Panc1 (cell line): ENCODE results near the gene COPS2. TPM values are rescaled to one million over a fixed set of nuclear protein-coding genes. Genes with fewer than 3 reads are reported as not detected.

ENCODE experiments used
- ATAC-seq: fragments of 200-7000 bp; cut with Tn5 transposase; 2 replicates; pipeline ENCODE4 v1.9.1; 2020; ENCODE audit warnings: mild to moderate bottlenecking, moderate library complexity
- BruUV-seq: library from RNA; stranded (reverse); fragments of 400-500 nt; replicated peaks from 2 replicates; lab custom pipeline; 2021; lab: Mats Ljungman, UMichigan
- CTCF ChIA-PET: fragments of 300-600 bp; sonication (Branson Sonifier 250); formaldehyde crosslinking; loops from one replicate; lab custom pipeline; 2022; ENCODE audit warnings: antibody characterized with exemption; lab: Charles Lee
- POLR2A ChIA-PET: fragments of 300-600 bp; sonication (Branson Sonifier 250); formaldehyde crosslinking; loops from one replicate; lab custom pipeline; 2022; ENCODE audit warnings: antibody characterized with exemption; lab: Charles Lee
- DNase-seq: peaks from one replicate; pipeline ENCODE4 v3.0.0-alpha.2; 2010; ENCODE audit warnings: low read depth, low spot score
- H3K27ac ChIP-seq: 2 replicates; pipeline ENCODE4 v1.5.1; 2011; ENCODE audit warnings: mild to moderate bottlenecking, low read length, inconsistent platforms
- H3K27me3 ChIP-seq: fragments of 200-500 bp; sonication (Bioruptor generic); 2 replicates; pipeline ENCODE4 v1.6.0; 2014; ENCODE audit warnings: low read length, inconsistent platforms; ENCODE audit not compliant: control insufficient read depth, insufficient read depth
- H3K36me3 ChIP-seq: fragments of 200-500 bp; sonication (Bioruptor generic); 2 replicates; pipeline ENCODE4 v1.5.1; 2014; ENCODE audit warnings: inconsistent platforms, mild to moderate bottlenecking, low read length, moderate library complexity; ENCODE audit not compliant: control insufficient read depth, insufficient read depth
- H3K4me1 ChIP-seq: 2 replicates; pipeline ENCODE4 v1.5.1; 2011; ENCODE audit warnings: inconsistent platforms, mild to moderate bottlenecking, low read length, moderate library complexity; ENCODE audit not compliant: control insufficient read depth, insufficient read depth
- H3K4me3 ChIP-seq, 2 experiments: 2 replicates each; pipeline ENCODE4 v1.5.1; 2011 to 2012; ENCODE audit warnings: low read depth in 2 of 2, low read length in 2 of 2, mild to moderate bottlenecking in 2 of 2, inconsistent platforms in 1 of 2, moderate library complexity in 1 of 2
- H3K9me3 ChIP-seq: fragments of 200-500 bp; sonication (Bioruptor generic); 2 replicates; pipeline ENCODE4 v1.5.1; 2014; ENCODE audit warnings: low read depth, mild to moderate bottlenecking, inconsistent platforms, low read length, moderate library complexity; ENCODE audit not compliant: control insufficient read depth, insufficient read depth
- POLR2AphosphoS5 ChIP-seq: IDR thresholded peaks from 2 replicates; pipeline ENCODE4 v1.6.1; 2012; ENCODE audit warnings: mild to moderate bottlenecking, low read depth, low read length, moderate library complexity
- REST ChIP-seq, 2 experiments: IDR thresholded peaks; 2 replicates each; pipeline ENCODE4 v1.6.1; 2011 to 2012; ENCODE audit warnings: low read depth in 2 of 2, control low read depth in 1 of 2, low read length in 1 of 2, mild to moderate bottlenecking in 1 of 2, moderate library complexity in 1 of 2; ENCODE audit not compliant: insufficient read depth in 1 of 2
- SIN3A ChIP-seq: IDR thresholded peaks from 2 replicates; pipeline ENCODE4 v1.6.1; 2012; ENCODE audit warnings: low read depth, mild to moderate bottlenecking, low read length, moderate library complexity, borderline replicate concordance; ENCODE audit not compliant: insufficient read depth
- TCF7L2 ChIP-seq: IDR thresholded peaks from 2 replicates; pipeline ENCODE4 v1.6.1; 2011; ENCODE audit warnings: mild to moderate bottlenecking, low read depth, low read length, inconsistent platforms
- in situ Hi-C: cut with HindIII; loops from 2 replicates; pipeline ENCODE4 v1.10.0; 2016; ENCODE audit warnings: low sequenced_read_pairs, low pct_unique_long_range_greater_than_20kb
- intact Hi-C: fragments of 100-400 bp; cut with micrococcal nuclease; formaldehyde crosslinking; loops from one replicate; pipeline ENCODE4 v1.10.0; 2022; ENCODE audit not compliant: unreplicated experiment
- total RNA-seq: library from RNA; stranded (reverse); gene quantifications from one replicate; pipeline ENCODE4 v1.2.1, GENCODE V29; 2021; ENCODE audit not compliant: unreplicated experiment
- TF ChIP-seq, protein P1 (sequence below): fragments of 450-650 bp; IDR thresholded peaks from 2 replicates; pipeline ENCODE4 v1.5.1; 2017; ENCODE audit warnings: mild to moderate bottlenecking

The COPS2 gene
- total RNA-seq, 1 experiment from 2014 or later: 69.4 TPM

DNA sequence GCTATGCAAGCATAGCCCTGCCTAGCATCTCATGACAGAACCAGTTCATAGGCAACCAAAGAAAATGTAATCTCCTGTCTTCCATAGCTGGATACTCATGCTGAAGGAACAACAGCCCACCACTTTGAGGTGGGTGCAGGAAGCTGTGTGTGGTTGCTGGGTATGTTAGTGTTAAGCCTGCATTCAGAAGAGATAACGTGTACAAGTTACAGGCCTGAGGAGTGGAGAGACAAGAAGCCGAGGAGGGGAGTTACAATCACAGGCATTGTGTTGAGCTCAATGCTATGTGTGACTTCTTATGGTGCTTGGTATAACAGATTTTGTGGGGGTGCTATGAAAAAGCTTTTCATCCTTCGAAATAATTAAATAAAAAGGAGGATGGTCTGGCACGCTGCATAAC lies 66.4 kb downstream of the COPS2 start:
- DNase-seq: no peak
- Histone ChIP-seq H3K4me1 (no peaks in the 10 kb centered on the region), H3K4me3 (no peak overlapping the region), H3K36me3 (no peaks in the 10 kb centered on the region), H3K27ac (no peak overlapping the region), H3K27me3 (no peaks in the 10 kb centered on the region), H3K9me3 (no peaks in the 10 kb centered on the region)
- in situ Hi-C loops (no loop called here), intact Hi-C loops (no loop called here)
- POLR2A ChIA-PET: no interaction called here
- CTCF ChIA-PET: no interaction called here
- TF ChIP-seq, protein P1, sequence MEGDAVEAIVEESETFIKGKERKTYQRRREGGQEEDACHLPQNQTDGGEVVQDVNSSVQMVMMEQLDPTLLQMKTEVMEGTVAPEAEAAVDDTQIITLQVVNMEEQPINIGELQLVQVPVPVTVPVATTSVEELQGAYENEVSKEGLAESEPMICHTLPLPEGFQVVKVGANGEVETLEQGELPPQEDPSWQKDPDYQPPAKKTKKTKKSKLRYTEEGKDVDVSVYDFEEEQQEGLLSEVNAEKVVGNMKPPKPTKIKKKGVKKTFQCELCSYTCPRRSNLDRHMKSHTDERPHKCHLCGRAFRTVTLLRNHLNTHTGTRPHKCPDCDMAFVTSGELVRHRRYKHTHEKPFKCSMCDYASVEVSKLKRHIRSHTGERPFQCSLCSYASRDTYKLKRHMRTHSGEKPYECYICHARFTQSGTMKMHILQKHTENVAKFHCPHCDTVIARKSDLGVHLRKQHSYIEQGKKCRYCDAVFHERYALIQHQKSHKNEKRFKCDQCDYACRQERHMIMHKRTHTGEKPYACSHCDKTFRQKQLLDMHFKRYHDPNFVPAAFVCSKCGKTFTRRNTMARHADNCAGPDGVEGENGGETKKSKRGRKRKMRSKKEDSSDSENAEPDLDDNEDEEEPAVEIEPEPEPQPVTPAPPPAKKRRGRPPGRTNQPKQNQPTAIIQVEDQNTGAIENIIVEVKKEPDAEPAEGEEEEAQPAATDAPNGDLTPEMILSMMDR: no peak
- no peak for TF ChIP-seq REST (IDR thresholded peaks at IDR 0.05; ENCODE audit: insufficient read depth in 1 of 2, low read depth in 2 of 2, low read length in 1 of 2)
- no peak for TF ChIP-seq TCF7L2
- BruUV-seq: no TSS peak
- no peak for ATAC-seq

DNA sequence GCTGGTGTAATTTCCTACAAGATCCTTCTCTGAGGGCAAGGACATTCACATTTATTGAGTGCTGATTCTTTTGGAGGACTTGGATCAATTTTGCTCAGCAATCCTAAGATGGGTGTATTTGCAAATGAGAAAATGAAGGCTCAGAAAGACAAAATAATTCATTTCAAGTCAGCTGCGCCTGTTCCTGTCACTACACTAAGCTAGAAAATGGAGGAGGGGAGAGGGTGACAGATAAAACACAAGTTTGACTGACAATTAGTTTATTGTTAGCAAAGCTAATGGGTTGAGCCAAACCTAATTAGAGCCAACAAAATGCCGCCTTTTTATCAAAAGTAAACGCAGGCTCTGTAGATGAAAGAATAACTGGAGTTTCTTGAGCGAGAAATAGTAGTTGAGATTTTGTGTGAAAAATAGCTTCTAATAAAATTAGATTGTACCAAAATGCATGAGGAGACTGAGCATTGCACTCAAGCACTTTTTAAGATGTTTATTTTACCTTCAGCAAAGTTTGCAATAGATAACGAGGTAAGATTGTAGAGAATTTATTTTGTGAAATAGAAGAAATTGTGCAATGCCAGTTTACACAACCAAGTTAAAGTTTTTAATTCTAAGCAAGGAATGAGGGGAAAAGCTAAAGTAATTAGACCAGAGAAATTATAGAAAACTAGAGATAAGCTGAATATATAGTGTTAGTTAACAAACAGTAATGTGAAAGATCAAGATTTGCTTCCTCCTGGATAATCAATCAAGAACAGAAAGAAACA lies 69.5 kb downstream of the COPS2 start:
- Histone ChIP-seq H3K27ac (no peak overlapping the region), H3K27me3 (no peaks in the 10 kb centered on the region), H3K36me3 (no peaks in the 10 kb centered on the region), H3K9me3 (no peaks in the 10 kb centered on the region), H3K4me1 (no peaks in the 10 kb centered on the region), H3K4me3 (no peak overlapping the region)
- intact Hi-C loops (no loop called here), in situ Hi-C loops (no loop called here)
- ChIA-PET POLR2A (interaction anchor here (0.6 kb wide), 1 partner anchor 11 kb away, joined by 7 read pairs; no protein-coding TSS in a partner anchor), CTCF (no interaction called here)
- ATAC-seq (no peak), DNase-seq (no peak)
- TF ChIP-seq POLR2AphosphoS5: no peak
- TF ChIP-seq TCF7L2: no peak
- TF ChIP-seq REST (IDR thresholded peaks at IDR 0.05; ENCODE audit: insufficient read depth in 1 of 2, low read depth in 2 of 2, low read length in 1 of 2): no peak
- TF ChIP-seq, protein P1: no peak
- no peak for TF ChIP-seq SIN3A
- BruUV-seq: no TSS peak
